Liver (tissue), 9 donors: ENCODE results near the gene ISCA2. TPM values are rescaled to one million over a fixed set of nuclear protein-coding genes. Genes with fewer than 3 reads are reported as not detected.

Source experiments
- DNase-seq: peaks from one replicate; pipeline ENCODE4 v3.0.0-alpha.2; 2017; ENCODE audit warnings: low spot score
- H3K27ac ChIP-seq, 2 donors: one replicate each; pipeline ENCODE4 v1.7.0; 2013; ENCODE audit warnings: inconsistent platforms in 2 of 2, low read length in 2 of 2, control low read depth in 1 of 2, low read depth in 1 of 2, mild to moderate bottlenecking in 1 of 2
- H3K27me3 ChIP-seq, 4 donors: one replicate each; pipeline versions ENCODE4 v1.6.1 to v1.7.0; 2013; ENCODE audit warnings: low read length in 3 of 4, inconsistent platforms in 1 of 4, mild to moderate bottlenecking in 1 of 4, moderate library complexity in 1 of 4; ENCODE audit not compliant: control insufficient read depth in 4 of 4, insufficient read depth in 4 of 4
- H3K36me3 ChIP-seq, 4 donors: one replicate each; pipeline versions ENCODE4 v1.6.1 to v1.7.0; 2013; ENCODE audit warnings: low read length in 3 of 4, mild to moderate bottlenecking in 3 of 4, low read depth in 1 of 4, moderate library complexity in 1 of 4; ENCODE audit not compliant: control insufficient read depth in 4 of 4, insufficient read depth in 3 of 4
- H3K4me1 ChIP-seq, 4 donors: one replicate each; pipeline versions ENCODE4 v1.6.1 to v1.7.0; 2013; ENCODE audit warnings: low read length in 3 of 4, mild to moderate bottlenecking in 3 of 4, moderate library complexity in 1 of 4; ENCODE audit not compliant: control insufficient read depth in 4 of 4, insufficient read depth in 4 of 4
- H3K4me3 ChIP-seq, 3 donors: one replicate each; pipeline versions ENCODE4 v1.6.1 to v1.7.0; 2013; ENCODE audit warnings: low read length in 3 of 3, control low read depth in 1 of 3, low read depth in 1 of 3, mild to moderate bottlenecking in 1 of 3
- H3K9ac ChIP-seq, 2 donors: one replicate each; pipeline ENCODE4 v1.7.0; 2013; ENCODE audit warnings: low read length in 2 of 2, mild to moderate bottlenecking in 2 of 2, moderate library complexity in 2 of 2, control low read depth in 1 of 2, low read depth in 1 of 2
- H3K9me3 ChIP-seq, 4 donors: one replicate each; pipeline versions ENCODE4 v1.6.1 to v1.7.0; 2013; ENCODE audit warnings: low read length in 3 of 4; ENCODE audit not compliant: control insufficient read depth in 4 of 4
- ATF3 ChIP-seq: IDR thresholded peaks from 2 replicates; pipeline ENCODE4 v1.6.1; 2016; ENCODE audit warnings: antibody characterized with exemption
- EGR1 ChIP-seq, 2 donors: IDR thresholded peaks; 2 replicates each; pipeline ENCODE4 v1.6.1; 2016 to 2018; ENCODE audit warnings: antibody characterized with exemption in 2 of 2, low read depth in 2 of 2
- FOXA2 ChIP-seq: IDR thresholded peaks from 2 replicates; pipeline ENCODE4 v1.6.1; 2016; ENCODE audit warnings: antibody characterized with exemption
- HNF4A ChIP-seq, 2 donors: conservative IDR thresholded peaks; 2 replicates each; pipeline ENCODE4 v1.6.1; 2016; ENCODE audit warnings: antibody characterized with exemption in 2 of 2, mild to moderate bottlenecking in 2 of 2
- HNF4G ChIP-seq: IDR thresholded peaks from 2 replicates; pipeline ENCODE4 v1.6.1; 2016; ENCODE audit warnings: antibody characterized with exemption
- JUND ChIP-seq, 2 donors: IDR thresholded peaks; 2 replicates each; pipeline ENCODE4 v1.6.1; 2016; ENCODE audit warnings: antibody characterized with exemption in 2 of 2
- NR2F2 ChIP-seq: IDR thresholded peaks from 2 replicates; pipeline ENCODE4 v1.6.1; 2016; ENCODE audit warnings: antibody characterized with exemption
- RAD21 ChIP-seq, 2 donors: IDR thresholded peaks; 2 replicates each; pipeline ENCODE4 v1.6.1; 2016; ENCODE audit warnings: antibody characterized with exemption in 2 of 2, mild to moderate bottlenecking in 2 of 2
- RXRA ChIP-seq, 2 donors: IDR thresholded peaks; 2 replicates each; pipeline ENCODE4 v1.6.1; 2017 to 2018; ENCODE audit warnings: antibody characterized with exemption in 2 of 2, mild to moderate bottlenecking in 1 of 2
- SP1 ChIP-seq: IDR thresholded peaks from 2 replicates; pipeline ENCODE4 v1.6.1; 2018; ENCODE audit warnings: antibody characterized with exemption, mild to moderate bottlenecking
- TAF1 ChIP-seq: conservative IDR thresholded peaks from 2 replicates; pipeline ENCODE4 v1.6.1; 2016; ENCODE audit warnings: antibody characterized with exemption, mild to moderate bottlenecking
- YY1 ChIP-seq: IDR thresholded peaks from 2 replicates; pipeline ENCODE4 v1.6.1; 2016; ENCODE audit warnings: antibody characterized with exemption, mild to moderate bottlenecking
- WGBS: extraction: QIAGEN DNeasy Blood & Tissue Kit; methylation state at CpG from one replicate; pipeline ENCODE4 v1.1.7; 2013; 5-methylcytosine and 5-hydroxymethylcytosine counted together
- polyA plus RNA-seq, 2 donors: library from polyadenylated mRNA; stranded (reverse) in 1 of 2; unstranded in 1 of 2; fragments of 200-250 nt in 1 of 2; fragments of >200 nt in 1 of 2; fragmentation: Nextera tagmentation in 1 of 2; extraction: Ambion mirVana in 1 of 2; gene quantifications; one replicate each; pipeline versions ENCODE4 v1.2.1 to v1.2.3, GENCODE V29; 2013 to 2015
- total RNA-seq, 2 donors: library from RNA; depleted of rRNA; stranded (reverse); fragments of >200 nt; gene quantifications; one replicate each; pipeline ENCODE4 v1.2.3, GENCODE V29; 2014
- TF ChIP-seq, protein P1 (sequence below): fragments of 150-350 bp; IDR thresholded peaks from 2 replicates; pipeline ENCODE4 v1.5.1; 2017; ENCODE audit warnings: improper control_type of control experiment, low read depth, low read length; ENCODE audit not compliant: missing input control
- TF ChIP-seq, protein P2 (sequence below): IDR thresholded peaks from 2 replicates; pipeline ENCODE4 v1.6.1; 2016; ENCODE audit warnings: antibody characterized with exemption, mild to moderate bottlenecking
- donor health status: healthy.
- donor health status: healthy.
- donor health status: healthy.
- donor health status: healthy.
- donor health status: healthy.

ISCA2 gene
- total and polyA plus RNA-seq, 4 donors, result 7.1 to 35.3 (median 15.8) TPM

- H3K9me3 ChIP-seq, result no peaks in the 10 kb centered on the region
- H3K36me3 ChIP-seq, result peaks cover 7 to 33% (median 18%) of the 10 kb centered on the region in 4 donors
- H3K4me1 ChIP-seq, result no peaks in the 10 kb centered on the region
- TF ChIP-seq JUND (IDR thresholded peaks at IDR 0.05) (no peak), FOXA2 (no peak), HNF4A (conservative IDR thresholded peaks at IDR 0.05) (no peak), HNF4G (no peak), EGR1 (IDR thresholded peaks at IDR 0.05; ENCODE audit: low read depth in 2 of 2) (no peak), YY1 (no peak)
- TF ChIP-seq, protein P1, sequence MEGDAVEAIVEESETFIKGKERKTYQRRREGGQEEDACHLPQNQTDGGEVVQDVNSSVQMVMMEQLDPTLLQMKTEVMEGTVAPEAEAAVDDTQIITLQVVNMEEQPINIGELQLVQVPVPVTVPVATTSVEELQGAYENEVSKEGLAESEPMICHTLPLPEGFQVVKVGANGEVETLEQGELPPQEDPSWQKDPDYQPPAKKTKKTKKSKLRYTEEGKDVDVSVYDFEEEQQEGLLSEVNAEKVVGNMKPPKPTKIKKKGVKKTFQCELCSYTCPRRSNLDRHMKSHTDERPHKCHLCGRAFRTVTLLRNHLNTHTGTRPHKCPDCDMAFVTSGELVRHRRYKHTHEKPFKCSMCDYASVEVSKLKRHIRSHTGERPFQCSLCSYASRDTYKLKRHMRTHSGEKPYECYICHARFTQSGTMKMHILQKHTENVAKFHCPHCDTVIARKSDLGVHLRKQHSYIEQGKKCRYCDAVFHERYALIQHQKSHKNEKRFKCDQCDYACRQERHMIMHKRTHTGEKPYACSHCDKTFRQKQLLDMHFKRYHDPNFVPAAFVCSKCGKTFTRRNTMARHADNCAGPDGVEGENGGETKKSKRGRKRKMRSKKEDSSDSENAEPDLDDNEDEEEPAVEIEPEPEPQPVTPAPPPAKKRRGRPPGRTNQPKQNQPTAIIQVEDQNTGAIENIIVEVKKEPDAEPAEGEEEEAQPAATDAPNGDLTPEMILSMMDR, result no peak
- no peak overlapping the region for H3K27ac ChIP-seq
- no peaks in the 10 kb centered on the region for H3K27me3 ChIP-seq
- 88% methylated on average over 3 of the region's 3 CpGs for WGBS
- no peak overlapping the region for H3K4me3 ChIP-seq
- H3K9ac ChIP-seq, result no peak overlapping the region
- no peak for DNase-seq
Observed at GRCh38 chr14:74482571-74482970, 11.0 kb upstream of the ISCA2 start.

DNA sequence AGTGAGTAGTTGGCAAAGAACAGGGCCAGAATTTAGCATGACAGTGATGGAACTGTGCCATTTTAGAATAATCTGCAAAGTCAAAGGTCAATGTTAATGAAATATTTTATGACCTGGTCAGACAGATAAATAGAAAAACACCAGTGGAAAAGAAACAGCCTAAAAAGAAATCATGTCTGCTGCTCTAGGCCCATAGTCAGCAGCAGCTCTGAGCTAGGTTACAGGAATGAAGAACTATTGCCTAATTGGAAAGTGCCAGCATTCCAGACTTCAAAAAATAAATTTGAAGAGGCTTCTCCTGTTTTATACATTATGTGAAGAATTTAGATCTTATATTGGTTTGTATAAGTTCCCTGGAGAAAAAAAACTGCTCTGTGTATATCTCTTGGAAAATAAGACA lies 10.2 kb upstream of the ISCA2 start:
- peaks cover 7 to 33% (median 18%) of the 10 kb centered on the region in 4 donors for H3K36me3 ChIP-seq

DNA sequence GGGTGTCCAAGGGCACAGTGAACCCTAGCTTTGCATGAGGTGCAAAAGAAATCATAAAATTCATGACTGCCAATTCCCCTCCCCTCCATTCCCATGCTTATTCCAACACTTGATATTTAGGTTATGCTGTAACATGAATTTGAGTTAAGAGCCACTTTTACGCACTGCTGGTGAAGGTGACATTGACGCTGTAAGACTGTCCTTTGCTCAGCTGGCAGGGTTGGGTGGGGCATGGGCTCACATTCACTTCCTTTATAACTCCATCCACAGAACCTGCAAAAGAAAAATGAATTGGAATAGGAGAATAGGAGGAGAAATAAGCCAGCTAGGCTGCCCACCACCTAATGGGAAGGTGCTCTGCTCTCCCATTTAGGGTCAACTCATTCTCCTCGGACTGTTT lies 7.4 kb upstream of the ISCA2 start:
- Histone ChIP-seq H3K36me3 (peaks cover 0 to 18% (median 8%) of the 10 kb centered on the region in 4 donors), H3K27ac (no peak overlapping the region), H3K27me3 (no peaks in the 10 kb centered on the region), H3K9me3 (no peaks in the 10 kb centered on the region), H3K9ac (no peak overlapping the region), H3K4me1 (no peaks in the 10 kb centered on the region), H3K4me3 (no peak overlapping the region)
- no peak for DNase-seq
- TF ChIP-seq YY1 (no peak), JUND (IDR thresholded peaks at IDR 0.05) (no peak), RXRA (IDR thresholded peaks at IDR 0.05) (no peak), HNF4G (no peak), EGR1 (IDR thresholded peaks at IDR 0.05; ENCODE audit: low read depth in 2 of 2) (no peak), HNF4A (conservative IDR thresholded peaks at IDR 0.05) (no peak), SP1 (no peak), TAF1 (no peak), RAD21 (IDR thresholded peaks at IDR 0.05) (no peak), NR2F2 (no peak)
- TF ChIP-seq, protein P1, result no peak
- TF ChIP-seq, protein P2, sequence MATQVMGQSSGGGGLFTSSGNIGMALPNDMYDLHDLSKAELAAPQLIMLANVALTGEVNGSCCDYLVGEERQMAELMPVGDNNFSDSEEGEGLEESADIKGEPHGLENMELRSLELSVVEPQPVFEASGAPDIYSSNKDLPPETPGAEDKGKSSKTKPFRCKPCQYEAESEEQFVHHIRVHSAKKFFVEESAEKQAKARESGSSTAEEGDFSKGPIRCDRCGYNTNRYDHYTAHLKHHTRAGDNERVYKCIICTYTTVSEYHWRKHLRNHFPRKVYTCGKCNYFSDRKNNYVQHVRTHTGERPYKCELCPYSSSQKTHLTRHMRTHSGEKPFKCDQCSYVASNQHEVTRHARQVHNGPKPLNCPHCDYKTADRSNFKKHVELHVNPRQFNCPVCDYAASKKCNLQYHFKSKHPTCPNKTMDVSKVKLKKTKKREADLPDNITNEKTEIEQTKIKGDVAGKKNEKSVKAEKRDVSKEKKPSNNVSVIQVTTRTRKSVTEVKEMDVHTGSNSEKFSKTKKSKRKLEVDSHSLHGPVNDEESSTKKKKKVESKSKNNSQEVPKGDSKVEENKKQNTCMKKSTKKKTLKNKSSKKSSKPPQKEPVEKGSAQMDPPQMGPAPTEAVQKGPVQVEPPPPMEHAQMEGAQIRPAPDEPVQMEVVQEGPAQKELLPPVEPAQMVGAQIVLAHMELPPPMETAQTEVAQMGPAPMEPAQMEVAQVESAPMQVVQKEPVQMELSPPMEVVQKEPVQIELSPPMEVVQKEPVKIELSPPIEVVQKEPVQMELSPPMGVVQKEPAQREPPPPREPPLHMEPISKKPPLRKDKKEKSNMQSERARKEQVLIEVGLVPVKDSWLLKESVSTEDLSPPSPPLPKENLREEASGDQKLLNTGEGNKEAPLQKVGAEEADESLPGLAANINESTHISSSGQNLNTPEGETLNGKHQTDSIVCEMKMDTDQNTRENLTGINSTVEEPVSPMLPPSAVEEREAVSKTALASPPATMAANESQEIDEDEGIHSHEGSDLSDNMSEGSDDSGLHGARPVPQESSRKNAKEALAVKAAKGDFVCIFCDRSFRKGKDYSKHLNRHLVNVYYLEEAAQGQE, result no peak
- WGBS, result 94% methylated on average over 3 of the region's 3 CpGs

More for the DNA sequence above, 10.2 kb upstream of the ISCA2 start:
- no peaks in the 10 kb centered on the region for H3K27me3 ChIP-seq
- H3K4me1 ChIP-seq, result no peaks in the 10 kb centered on the region
- no peak for TF ChIP-seq HNF4G
- TF ChIP-seq EGR1 (IDR thresholded peaks at IDR 0.05; ENCODE audit: low read depth in 2 of 2), result no peak
- TF ChIP-seq YY1, result no peak
- TF ChIP-seq ATF3, result no peak
- no peak for TF ChIP-seq RXRA (IDR thresholded peaks at IDR 0.05)
- H3K4me3 ChIP-seq, result no peak overlapping the region
- no peak overlapping the region for H3K27ac ChIP-seq
- H3K9ac ChIP-seq, result no peak overlapping the region
- DNase-seq, result no peak
- no peaks in the 10 kb centered on the region for H3K9me3 ChIP-seq
